ENCODE results near the gene NDUFV2. TPM values are rescaled to one million over a fixed set of nuclear protein-coding genes. Genes with fewer than 3 reads are reported as not detected.
"Not testable (repeated sequence)": the region's sequence is repeated elsewhere in the genome, so short reads cannot be mapped to it uniquely, and the experiment has no call there.

The NDUFV2 gene
- polyA plus RNA-seq, 1 donor (not counting 4 experiments of a cell fraction or from before 2014, with no cell fraction given): 202 TPM

DNA sequence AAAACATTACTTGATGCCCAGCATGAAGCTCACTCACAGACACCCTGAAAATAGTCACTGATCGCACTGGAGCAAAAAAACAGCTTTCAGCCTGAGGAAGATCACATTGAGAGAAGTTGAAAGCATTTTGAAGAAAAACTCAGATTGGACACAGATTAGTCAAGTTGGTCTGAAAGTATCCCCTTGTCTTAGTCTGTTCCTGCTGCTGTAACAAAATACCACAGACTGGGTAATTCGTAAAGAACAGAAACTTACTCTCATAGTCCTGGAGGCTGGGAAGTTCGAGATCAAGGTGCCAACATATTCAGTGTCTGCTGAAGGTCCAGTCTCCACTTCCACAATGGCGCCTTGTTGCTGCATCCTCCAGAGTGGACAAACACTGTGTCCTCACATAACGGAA is 14.2 kb upstream of the NDUFV2 start:
- H3K79me2 ChIP-seq (ENCODE audit: control insufficient read depth, insufficient read depth, low read length): no peaks in the 10 kb centered on the region
- H2AFZ ChIP-seq (ENCODE audit: control insufficient read depth, low read length): no peak overlapping the region
- no peaks in the 10 kb centered on the region for H4K20me1 ChIP-seq (ENCODE audit: control insufficient read depth, extremely low read depth, insufficient read depth, low read length)
- H3K27ac ChIP-seq (ENCODE audit: control insufficient read depth, insufficient read depth, low read length): no peak overlapping the region
- H3K4me3 ChIP-seq (ENCODE audit: control insufficient read depth in 2 of 3, extremely low read depth in 1 of 3, insufficient read depth in 2 of 3, low read depth in 1 of 3, low read length in 3 of 3): no peak overlapping the region
- H3K9me1 ChIP-seq (ENCODE audit: control insufficient read depth, extremely low read depth, insufficient read depth, low read length): no peaks in the 10 kb centered on the region
- no peaks in the 10 kb centered on the region for H3K36me3 ChIP-seq (ENCODE audit: control insufficient read depth in 2 of 2, extremely low read depth in 1 of 2, insufficient read depth in 2 of 2, low read length in 2 of 2)
- no peaks in the 10 kb centered on the region for H3K4me1 ChIP-seq (ENCODE audit: control insufficient read depth, extremely low read depth, insufficient read depth, low read length)
- no peaks in the 10 kb centered on the region for H3K27me3 ChIP-seq (ENCODE audit: control insufficient read depth, extremely low read depth, insufficient read depth, low read length)
- FAIRE-seq (no peak), DNase-seq (ENCODE audit: low read depth, low spot score) (no peak)
- no peak overlapping the region for H3K4me2 ChIP-seq (ENCODE audit: control insufficient read depth, extremely low read depth, insufficient read depth, low read depth, low read length)
- H3K9me3 ChIP-seq (ENCODE audit: control insufficient read depth, low read depth, low read length): no peaks in the 10 kb centered on the region
- TF ChIP-seq, protein P1, sequence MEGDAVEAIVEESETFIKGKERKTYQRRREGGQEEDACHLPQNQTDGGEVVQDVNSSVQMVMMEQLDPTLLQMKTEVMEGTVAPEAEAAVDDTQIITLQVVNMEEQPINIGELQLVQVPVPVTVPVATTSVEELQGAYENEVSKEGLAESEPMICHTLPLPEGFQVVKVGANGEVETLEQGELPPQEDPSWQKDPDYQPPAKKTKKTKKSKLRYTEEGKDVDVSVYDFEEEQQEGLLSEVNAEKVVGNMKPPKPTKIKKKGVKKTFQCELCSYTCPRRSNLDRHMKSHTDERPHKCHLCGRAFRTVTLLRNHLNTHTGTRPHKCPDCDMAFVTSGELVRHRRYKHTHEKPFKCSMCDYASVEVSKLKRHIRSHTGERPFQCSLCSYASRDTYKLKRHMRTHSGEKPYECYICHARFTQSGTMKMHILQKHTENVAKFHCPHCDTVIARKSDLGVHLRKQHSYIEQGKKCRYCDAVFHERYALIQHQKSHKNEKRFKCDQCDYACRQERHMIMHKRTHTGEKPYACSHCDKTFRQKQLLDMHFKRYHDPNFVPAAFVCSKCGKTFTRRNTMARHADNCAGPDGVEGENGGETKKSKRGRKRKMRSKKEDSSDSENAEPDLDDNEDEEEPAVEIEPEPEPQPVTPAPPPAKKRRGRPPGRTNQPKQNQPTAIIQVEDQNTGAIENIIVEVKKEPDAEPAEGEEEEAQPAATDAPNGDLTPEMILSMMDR (optimal IDR thresholded peaks at IDR 0.05 in 1 of 3, IDR thresholded peaks at IDR 0.05 in 1 of 3, conservative IDR thresholded peaks at IDR 0.05 in 1 of 3; ENCODE audit: extremely low read depth in 1 of 3, insufficient read depth in 2 of 3, low read length in 3 of 3): no peak
- no peak for TF ChIP-seq EZH2 (IDR thresholded peaks at IDR 0.05; ENCODE audit: low read length)
- dilution Hi-C loops (cut with MboI; ENCODE audit: extremely low pct_ligation_motif_present, low sequenced_read_pairs): no loop called here
- H3K9ac ChIP-seq (ENCODE audit: control insufficient read depth, extremely low read depth, insufficient read depth, low read length): no peak overlapping the region

DNA sequence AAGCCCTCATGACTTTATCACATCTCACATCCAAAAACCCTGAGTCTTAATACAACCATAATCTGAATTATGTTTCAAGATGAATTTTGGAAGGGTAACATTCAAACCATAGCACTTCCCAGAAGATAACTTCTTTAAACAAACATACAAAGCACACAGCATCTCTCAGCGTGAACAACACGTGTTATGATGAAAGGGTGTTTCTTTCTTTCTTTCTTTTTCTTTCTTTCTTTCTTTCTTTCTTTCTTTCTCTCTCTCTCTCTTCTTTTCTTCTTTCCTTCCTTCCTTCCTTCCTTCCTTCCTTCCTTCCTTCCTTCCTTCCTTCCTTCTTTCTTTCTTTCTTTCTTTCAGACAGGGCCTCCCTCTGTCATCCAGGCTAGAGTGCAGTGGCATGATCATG is 13.8 kb upstream of the NDUFV2 start:
- H3K4me2 ChIP-seq (ENCODE audit: control insufficient read depth, extremely low read depth, insufficient read depth, low read depth, low read length); H3K9me3 ChIP-seq (ENCODE audit: control insufficient read depth, low read depth, low read length); FAIRE-seq; H4K20me1 ChIP-seq (ENCODE audit: control insufficient read depth, extremely low read depth, insufficient read depth, low read length); H3K9ac ChIP-seq (ENCODE audit: control insufficient read depth, extremely low read depth, insufficient read depth, low read length); H3K36me3 ChIP-seq (ENCODE audit: control insufficient read depth in 2 of 2, extremely low read depth in 1 of 2, insufficient read depth in 2 of 2, low read length in 2 of 2); H3K27ac ChIP-seq (ENCODE audit: control insufficient read depth, insufficient read depth, low read length); H3K27me3 ChIP-seq (ENCODE audit: control insufficient read depth, extremely low read depth, insufficient read depth, low read length); H3K79me2 ChIP-seq (ENCODE audit: control insufficient read depth, insufficient read depth, low read length); H2AFZ ChIP-seq (ENCODE audit: control insufficient read depth, low read length); H3K4me3 ChIP-seq (ENCODE audit: control insufficient read depth in 2 of 3, extremely low read depth in 1 of 3, insufficient read depth in 2 of 3, low read depth in 1 of 3, low read length in 3 of 3); H3K9me1 ChIP-seq (ENCODE audit: control insufficient read depth, extremely low read depth, insufficient read depth, low read length); dilution Hi-C loops (cut with MboI; ENCODE audit: extremely low pct_ligation_motif_present, low sequenced_read_pairs); H3K4me1 ChIP-seq (ENCODE audit: control insufficient read depth, extremely low read depth, insufficient read depth, low read length); DNase-seq (ENCODE audit: low read depth, low spot score): not testable (repeated sequence)

DNA sequence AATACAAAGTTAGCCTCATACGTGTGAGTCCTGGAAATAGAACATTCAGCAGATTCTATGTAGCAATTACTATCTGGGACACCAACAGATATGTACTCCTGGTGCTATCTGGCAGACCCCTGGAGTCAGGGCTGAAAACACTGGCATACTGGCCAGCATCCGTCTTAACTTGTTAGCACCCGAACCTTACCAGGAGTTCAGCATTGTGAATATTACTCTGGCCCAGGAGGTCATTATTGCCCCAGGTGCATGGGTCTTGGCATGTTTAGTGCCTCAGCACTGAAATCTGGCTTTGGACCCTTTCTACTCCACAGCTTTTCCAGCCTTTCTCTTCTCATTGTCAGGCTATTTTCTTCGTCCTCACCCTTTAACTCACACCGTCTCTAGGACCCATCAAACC is 11.9 kb upstream of the NDUFV2 start:
- dilution Hi-C loops (cut with MboI; ENCODE audit: extremely low pct_ligation_motif_present, low sequenced_read_pairs): no loop called here
- no peak for FAIRE-seq
- TF ChIP-seq, protein P1 (optimal IDR thresholded peaks at IDR 0.05 in 1 of 3, IDR thresholded peaks at IDR 0.05 in 1 of 3, conservative IDR thresholded peaks at IDR 0.05 in 1 of 3; ENCODE audit: extremely low read depth in 1 of 3, insufficient read depth in 2 of 3, low read length in 3 of 3): no peak
- TF ChIP-seq EZH2 (IDR thresholded peaks at IDR 0.05; ENCODE audit: low read length): no peak
- H4K20me1 ChIP-seq (ENCODE audit: control insufficient read depth, extremely low read depth, insufficient read depth, low read length): no peaks in the 10 kb centered on the region
- no peaks in the 10 kb centered on the region for H3K79me2 ChIP-seq (ENCODE audit: control insufficient read depth, insufficient read depth, low read length)
- H3K36me3 ChIP-seq (ENCODE audit: control insufficient read depth in 2 of 2, extremely low read depth in 1 of 2, insufficient read depth in 2 of 2, low read length in 2 of 2): no peaks in the 10 kb centered on the region
- no peak overlapping the region for H3K4me2 ChIP-seq (ENCODE audit: control insufficient read depth, extremely low read depth, insufficient read depth, low read depth, low read length)
- no peak for DNase-seq (ENCODE audit: low read depth, low spot score)
- H3K4me3 ChIP-seq (ENCODE audit: control insufficient read depth in 2 of 3, extremely low read depth in 1 of 3, insufficient read depth in 2 of 3, low read depth in 1 of 3, low read length in 3 of 3): no peak overlapping the region
- no peaks in the 10 kb centered on the region for H3K9me1 ChIP-seq (ENCODE audit: control insufficient read depth, extremely low read depth, insufficient read depth, low read length)
- no peak overlapping the region for H3K27ac ChIP-seq (ENCODE audit: control insufficient read depth, insufficient read depth, low read length)
- no peaks in the 10 kb centered on the region for H3K27me3 ChIP-seq (ENCODE audit: control insufficient read depth, extremely low read depth, insufficient read depth, low read length)
- no peak overlapping the region for H2AFZ ChIP-seq (ENCODE audit: control insufficient read depth, low read length)
- no peaks in the 10 kb centered on the region for H3K9me3 ChIP-seq (ENCODE audit: control insufficient read depth, low read depth, low read length)
- H3K9ac ChIP-seq (ENCODE audit: control insufficient read depth, extremely low read depth, insufficient read depth, low read length): no peak overlapping the region
- no peaks in the 10 kb centered on the region for H3K4me1 ChIP-seq (ENCODE audit: control insufficient read depth, extremely low read depth, insufficient read depth, low read length)

Measured in keratinocyte (primary cell).